ENCODE data around the gene GRAMD4. TPM values are rescaled to one million over a fixed set of nuclear protein-coding genes. Genes with fewer than 3 reads are reported as not detected.

GRAMD4 gene
- polyA plus RNA-seq, 2 of the 4 experiments (the other 2 are of a cell fraction): 7.7 to 13.1 TPM

DNA sequence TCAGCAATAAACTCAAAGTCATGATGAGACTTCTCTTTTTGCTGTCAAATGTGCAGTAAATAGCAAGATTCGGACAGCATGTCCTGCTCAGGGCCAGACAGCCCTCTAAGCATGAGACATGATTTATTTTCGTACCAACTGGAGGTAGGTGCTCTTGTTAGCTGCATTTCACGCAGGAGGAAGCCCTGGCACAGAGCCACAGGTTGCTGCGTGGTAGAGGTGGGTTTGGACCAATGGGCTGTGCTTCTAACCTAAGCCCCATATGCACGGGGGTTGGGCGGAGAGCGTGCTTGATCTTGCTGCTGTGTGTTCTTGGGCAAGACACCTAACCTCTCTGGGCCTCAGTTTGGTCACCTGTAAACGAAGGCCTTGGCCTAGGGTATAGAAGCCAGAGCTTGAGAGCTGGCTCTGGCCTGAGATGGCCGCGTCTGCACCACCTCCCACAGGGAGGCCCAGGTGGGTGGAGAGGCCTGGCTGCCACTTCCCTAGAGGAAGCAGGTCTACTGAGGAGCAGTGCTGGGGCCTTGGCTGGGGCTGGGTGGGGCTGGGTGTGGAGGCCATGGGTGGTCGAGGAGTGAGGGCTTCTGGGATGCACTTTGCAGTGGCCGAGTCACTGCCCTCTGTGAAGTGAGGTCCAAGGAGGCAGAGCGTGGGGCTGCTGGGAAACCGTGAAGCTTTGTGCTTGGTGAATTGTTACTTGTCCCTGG lies 38.5 kb upstream of the GRAMD4 start:
- peaks cover 29% of the 10 kb centered on the region for H3K4me1 ChIP-seq
- DNase-seq (ENCODE audit: low read depth in 1 of 2, low spot score in 1 of 2) (no peak), FAIRE-seq (no peak), ATAC-seq (no peak)
- H3K4me3 ChIP-seq: no peak overlapping the region
- TF ChIP-seq SMC3 (IDR thresholded peaks at IDR 0.05) (no peak), CBX2 (IDR thresholded peaks at IDR 0.05; ENCODE audit: borderline replicate concordance, low read depth) (no peak), ZFP36 (IDR thresholded peaks at IDR 0.05; ENCODE audit: borderline replicate concordance, partially characterized antibody) (peak; percentile 62), HEYL (CRISPR knock-in tag; IDR thresholded peaks at IDR 0.05) (no peak)
- H3K27ac ChIP-seq: no peak overlapping the region; a peak in 1 of 6 replicates
- POLR2A ChIA-PET: no interaction called here
- CTCF ChIA-PET: interaction anchor here (0.7 kb wide), 1 partner anchor 18 kb away, joined by 3 read pairs; no protein-coding TSS in a partner anchor
- 69% methylated on average over 10 of the region's 14 CpGs for WGBS (ENCODE audit: missing lambda C conversion rate)
- H3K4me2 ChIP-seq: no peak overlapping the region
- no peaks in the 10 kb centered on the region for H3K9me3 ChIP-seq

DNA sequence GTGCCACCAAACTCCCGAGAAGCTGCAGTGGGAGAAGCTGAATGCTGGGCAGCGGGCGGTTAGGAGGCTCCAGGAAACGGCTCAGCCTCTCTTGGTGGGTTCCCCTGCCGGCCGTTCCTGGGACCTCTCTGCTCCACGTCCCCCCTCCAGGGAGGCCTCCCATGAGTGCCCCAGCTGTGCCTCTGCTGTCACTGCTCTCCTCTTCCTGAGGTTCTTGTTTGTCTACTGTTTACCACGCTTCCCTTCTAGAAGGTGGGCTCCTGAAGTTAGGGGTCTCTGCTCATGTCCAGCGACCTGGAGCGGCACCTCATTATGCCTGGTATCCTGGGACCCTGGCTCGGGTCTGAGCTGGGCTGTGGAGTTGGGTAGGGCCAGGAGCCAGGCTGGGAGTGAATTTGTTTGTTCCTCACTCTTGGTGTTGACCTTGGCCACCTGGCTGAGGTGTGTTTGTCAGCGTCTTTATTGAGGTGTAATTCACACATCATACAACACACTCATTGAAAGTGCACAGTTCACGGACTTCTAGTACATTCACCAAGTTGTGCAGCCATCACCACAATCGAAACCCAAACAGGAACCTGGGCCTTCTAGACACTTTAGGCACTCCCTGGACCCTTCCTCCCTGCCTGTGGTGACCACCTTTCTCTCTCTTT lies 37.8 kb upstream of the GRAMD4 start:
- H3K4me2 ChIP-seq: no peak overlapping the region
- peaks cover 29% of the 10 kb centered on the region for H3K4me1 ChIP-seq
- no peak overlapping the region for H3K4me3 ChIP-seq
- 87% methylated on average over 13 of the region's 14 CpGs for WGBS (ENCODE audit: missing lambda C conversion rate)
- no peak for TF ChIP-seq HMGXB4 (CRISPR knock-in tag; IDR thresholded peaks at IDR 0.05; ENCODE audit: borderline replicate concordance)
- TF ChIP-seq, protein P1, sequence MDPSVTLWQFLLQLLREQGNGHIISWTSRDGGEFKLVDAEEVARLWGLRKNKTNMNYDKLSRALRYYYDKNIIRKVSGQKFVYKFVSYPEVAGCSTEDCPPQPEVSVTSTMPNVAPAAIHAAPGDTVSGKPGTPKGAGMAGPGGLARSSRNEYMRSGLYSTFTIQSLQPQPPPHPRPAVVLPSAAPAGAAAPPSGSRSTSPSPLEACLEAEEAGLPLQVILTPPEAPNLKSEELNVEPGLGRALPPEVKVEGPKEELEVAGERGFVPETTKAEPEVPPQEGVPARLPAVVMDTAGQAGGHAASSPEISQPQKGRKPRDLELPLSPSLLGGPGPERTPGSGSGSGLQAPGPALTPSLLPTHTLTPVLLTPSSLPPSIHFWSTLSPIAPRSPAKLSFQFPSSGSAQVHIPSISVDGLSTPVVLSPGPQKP (IDR thresholded peaks at IDR 0.05; ENCODE audit: low read depth, low read length): no peak
- TF ChIP-seq, protein P2, sequence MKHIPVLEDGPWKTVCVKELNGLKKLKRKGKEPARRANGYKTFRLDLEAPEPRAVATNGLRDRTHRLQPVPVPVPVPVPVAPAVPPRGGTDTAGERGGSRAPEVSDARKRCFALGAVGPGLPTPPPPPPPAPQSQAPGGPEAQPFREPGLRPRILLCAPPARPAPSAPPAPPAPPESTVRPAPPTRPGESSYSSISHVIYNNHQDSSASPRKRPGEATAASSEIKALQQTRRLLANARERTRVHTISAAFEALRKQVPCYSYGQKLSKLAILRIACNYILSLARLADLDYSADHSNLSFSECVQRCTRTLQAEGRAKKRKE (CRISPR knock-in tag; IDR thresholded peaks at IDR 0.05; ENCODE audit: low read depth): no peak
- no peak for TF ChIP-seq FOSL2 (IDR thresholded peaks at IDR 0.05)
- no peak for TF ChIP-seq FOSL2 (CRISPR knock-in tag; IDR thresholded peaks at IDR 0.05)
- TF ChIP-seq MAFK (IDR thresholded peaks at IDR 0.05; ENCODE audit: partially characterized antibody): no peak
- TF ChIP-seq ESRRA (IDR thresholded peaks at IDR 0.05; ENCODE audit: borderline replicate concordance, low read length): no peak
- TF ChIP-seq REST (IDR thresholded peaks at IDR 0.05): no peak
- TF ChIP-seq, protein P3, sequence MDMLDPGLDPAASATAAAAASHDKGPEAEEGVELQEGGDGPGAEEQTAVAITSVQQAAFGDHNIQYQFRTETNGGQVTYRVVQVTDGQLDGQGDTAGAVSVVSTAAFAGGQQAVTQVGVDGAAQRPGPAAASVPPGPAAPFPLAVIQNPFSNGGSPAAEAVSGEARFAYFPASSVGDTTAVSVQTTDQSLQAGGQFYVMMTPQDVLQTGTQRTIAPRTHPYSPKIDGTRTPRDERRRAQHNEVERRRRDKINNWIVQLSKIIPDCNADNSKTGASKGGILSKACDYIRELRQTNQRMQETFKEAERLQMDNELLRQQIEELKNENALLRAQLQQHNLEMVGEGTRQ (IDR thresholded peaks at IDR 0.05): no peak
- TF ChIP-seq TFCP2L1 (CRISPR knock-in tag; IDR thresholded peaks at IDR 0.05): no peak
- no peak for TF ChIP-seq KDM1A (IDR thresholded peaks at IDR 0.05; ENCODE audit: low read depth)
- TF ChIP-seq RCOR1 (IDR thresholded peaks at IDR 0.05; ENCODE audit: low read depth, low read length): no peak
- TF ChIP-seq HOXB5 (CRISPR knock-in tag; IDR thresholded peaks at IDR 0.05): no peak
- no peak for TF ChIP-seq HOXB13 (CRISPR knock-in tag; IDR thresholded peaks at IDR 0.05; ENCODE audit: low read depth)
- TF ChIP-seq HOXA7 (CRISPR knock-in tag; IDR thresholded peaks at IDR 0.05): no peak
- TF ChIP-seq HEYL (CRISPR knock-in tag; IDR thresholded peaks at IDR 0.05): no peak
- no peak for TF ChIP-seq RFX5 (IDR thresholded peaks at IDR 0.05)
- no peak for TF ChIP-seq PHF8 (IDR thresholded peaks at IDR 0.05; ENCODE audit: borderline replicate concordance, low read depth)
- TF ChIP-seq HDAC2 (IDR thresholded peaks at IDR 0.05): no peak
- ChIA-PET CTCF (interaction anchor here (0.7 to 1.0 kb wide), 2 partner anchors 19 kb away, joined by 3 read pairs; no protein-coding TSS in a partner anchor), POLR2A (no interaction called here)
- ATAC-seq (no peak), DNase-seq (ENCODE audit: low read depth in 1 of 2, low spot score in 1 of 2) (no peak), FAIRE-seq (no peak)
- H3K27ac ChIP-seq: no peak overlapping the region
- H3K9me3 ChIP-seq: no peaks in the 10 kb centered on the region
